DMS153 (cell line): ENCODE results near the gene SCD.

Source experiments
- DNase-seq: peaks from one replicate; lab custom pipeline; 2025; lab: John Stamatoyannopoulos, UW

SCD gene

DNA sequence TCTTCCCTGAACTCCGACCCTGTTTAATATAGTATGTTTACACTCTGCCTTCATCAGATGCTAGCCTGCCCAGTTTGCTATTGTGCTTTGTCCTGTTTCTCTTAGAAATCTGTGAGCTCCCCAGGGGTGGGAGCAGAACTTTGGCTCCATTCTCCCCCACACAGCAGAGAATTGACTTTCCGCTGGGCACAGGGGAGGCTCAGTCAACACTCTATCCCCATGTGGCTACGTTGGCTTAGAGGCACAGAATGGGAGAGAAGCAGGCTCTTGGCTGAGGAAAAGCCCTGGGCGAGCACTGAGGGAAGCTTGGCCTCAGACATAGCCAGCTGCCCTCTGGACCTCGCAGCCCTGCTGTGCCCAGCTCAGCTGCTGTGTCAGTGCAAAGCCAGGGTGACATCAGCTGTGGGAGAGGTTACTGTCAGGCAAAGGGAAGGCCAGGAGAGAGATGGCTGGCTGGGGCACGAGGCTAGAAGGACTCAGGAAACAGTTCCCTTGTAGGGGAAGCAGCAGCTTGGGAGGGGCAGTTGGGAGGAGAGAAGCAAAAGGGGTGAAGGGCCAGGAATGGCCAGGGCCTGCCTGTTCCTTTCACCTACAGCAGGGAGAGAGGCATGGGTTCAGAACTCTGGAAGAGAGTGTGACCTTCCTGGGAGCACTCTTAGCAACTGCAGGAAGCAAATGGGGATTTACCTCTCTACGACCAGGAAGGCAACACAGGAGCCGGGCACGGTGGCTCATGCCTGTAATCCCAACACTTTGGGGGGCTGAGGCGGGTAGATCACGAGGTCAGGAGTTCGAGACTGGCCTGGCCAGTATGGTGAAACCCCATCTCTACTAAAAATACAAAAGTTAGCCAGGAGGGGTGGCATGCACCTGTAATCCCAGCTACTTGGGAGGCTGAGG, 5.8 kb upstream of the SCD start:
- no peak for DNase-seq

DNA sequence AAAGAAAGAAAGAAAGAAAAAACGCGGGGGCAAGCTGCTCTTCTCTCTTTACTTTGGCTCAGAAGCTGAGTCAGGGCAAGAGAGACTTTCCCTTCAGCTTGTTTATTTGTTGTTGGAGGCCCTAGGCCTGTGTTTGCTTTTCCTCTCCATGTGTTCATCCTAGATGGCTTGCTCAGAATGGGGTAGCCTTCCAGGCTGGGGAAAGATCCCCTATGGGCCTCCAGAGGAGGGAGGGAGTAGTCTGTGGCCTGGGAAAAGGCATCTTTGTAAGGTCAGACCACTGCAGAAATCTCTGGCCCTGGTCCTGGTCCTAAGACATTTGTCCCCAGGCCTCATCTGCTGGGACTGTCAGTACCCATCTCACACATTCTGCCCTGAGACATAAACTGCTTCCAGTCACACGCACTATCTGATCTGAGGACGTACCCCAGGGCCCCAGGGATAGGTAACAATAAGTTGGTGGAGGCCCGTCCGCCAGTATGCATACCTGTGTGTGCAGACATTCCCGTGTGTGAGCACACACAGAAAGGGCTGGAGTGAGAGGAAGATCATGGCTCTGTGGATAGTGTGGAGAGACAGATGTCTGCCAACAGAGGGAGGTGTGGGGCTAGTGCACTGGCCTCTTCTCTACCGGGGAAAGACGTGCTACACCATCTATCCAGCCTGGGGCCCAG, 4.9 kb upstream of the SCD start:
- peak; percentile 49 for DNase-seq

DNA sequence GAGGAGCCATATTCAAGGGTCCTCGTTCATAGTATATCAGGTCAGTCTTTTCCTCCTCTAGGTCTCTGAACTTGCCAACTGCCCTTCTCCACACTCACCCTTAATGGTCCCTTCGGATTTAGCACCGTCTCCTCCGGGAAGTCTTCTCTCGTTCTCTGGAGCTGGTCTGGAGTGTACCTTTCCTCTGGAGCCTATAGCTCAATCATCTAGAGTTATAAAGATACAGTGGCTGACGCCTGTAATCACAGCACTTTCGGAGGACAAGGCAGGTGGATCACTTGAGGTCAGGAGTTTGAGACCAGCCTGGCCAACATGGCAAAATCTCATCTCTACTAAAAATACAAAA, 4.4 kb upstream of the SCD start:
- no peak for DNase-seq

DNA sequence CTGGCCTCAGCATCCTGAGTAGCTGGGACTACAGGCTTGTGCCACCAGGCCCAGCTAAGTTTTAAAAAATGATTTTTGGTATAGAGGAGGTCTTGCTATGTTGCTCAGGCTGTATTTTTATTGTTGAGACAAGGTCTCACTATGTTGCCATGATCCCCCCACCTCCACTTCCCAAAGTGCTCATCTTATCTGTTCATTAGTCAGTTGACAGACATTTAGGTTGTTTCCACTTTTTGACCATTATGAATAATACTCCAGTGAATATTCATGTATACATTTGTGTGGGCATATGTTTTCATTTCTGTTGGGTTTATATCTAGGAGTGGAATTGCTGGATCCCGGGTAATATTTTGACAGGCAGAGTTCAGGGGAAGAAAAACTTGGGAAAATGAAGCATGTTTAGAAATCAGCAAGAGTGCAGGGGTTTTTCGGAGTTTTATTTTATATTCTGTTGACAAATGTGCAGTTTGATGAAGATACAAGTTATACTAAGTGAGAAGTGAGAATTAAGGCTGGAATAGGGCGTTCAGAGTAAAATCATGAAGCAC, 2.7 kb upstream of the SCD start:
- DNase-seq: no peak

DNA sequence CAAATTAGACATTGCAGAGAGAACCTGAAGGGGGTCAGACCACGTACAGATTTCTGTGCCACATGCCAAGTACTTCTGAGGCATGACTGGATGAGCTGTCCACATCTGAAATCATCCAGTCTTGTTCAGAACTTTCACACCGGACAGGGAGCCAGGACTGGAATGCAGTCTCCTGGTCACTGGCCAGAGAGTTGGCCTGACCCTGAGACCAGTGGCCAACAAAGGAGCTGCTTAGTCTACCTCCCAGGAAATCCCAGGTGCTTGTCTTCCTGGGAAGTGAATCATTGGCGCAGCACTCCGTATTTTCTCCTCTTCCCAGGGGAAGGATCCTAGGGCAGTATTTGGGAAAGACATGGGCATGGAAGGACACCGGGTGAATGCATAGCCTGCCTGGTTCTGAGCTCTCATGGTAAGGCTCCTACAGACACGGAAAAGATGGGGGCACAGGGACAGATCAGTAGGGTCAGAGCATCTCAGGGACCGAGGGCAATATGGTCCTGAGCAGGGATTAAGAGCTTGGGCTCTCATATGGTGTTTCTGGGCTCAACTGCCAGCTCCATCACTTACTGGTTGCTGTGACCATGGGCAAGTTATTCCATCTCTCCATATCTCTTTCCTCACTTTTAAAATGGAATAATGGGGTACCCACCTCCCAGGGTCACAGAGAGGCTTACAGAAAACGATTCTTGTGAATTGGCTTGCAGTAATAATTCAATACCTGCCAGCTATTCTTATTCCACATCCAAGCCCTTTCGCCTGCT, 1.3 kb upstream of the SCD start:
- no peak for DNase-seq

DNA sequence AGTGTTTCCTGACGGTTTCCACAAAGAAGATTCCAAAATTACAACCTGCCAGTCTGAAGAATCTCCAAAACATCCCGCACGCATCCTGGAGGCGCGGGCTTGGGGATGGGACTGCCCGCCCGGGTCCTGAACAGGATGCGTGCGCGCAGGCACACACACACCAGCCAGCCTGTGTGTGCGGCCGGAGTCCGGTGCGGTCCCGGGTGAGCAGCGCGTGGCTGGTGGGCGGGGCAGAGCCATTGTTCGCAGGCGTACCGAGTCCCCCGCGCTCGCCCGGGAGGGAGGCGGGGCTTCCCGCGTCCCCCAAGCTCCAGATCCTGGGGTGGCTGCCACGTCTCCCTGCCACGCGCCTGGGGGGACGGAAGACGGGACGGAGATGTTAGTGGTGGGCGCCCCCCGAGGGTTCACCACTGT, 675 bp upstream of the SCD start:
- DNase-seq: peak; percentile 34

DNA sequence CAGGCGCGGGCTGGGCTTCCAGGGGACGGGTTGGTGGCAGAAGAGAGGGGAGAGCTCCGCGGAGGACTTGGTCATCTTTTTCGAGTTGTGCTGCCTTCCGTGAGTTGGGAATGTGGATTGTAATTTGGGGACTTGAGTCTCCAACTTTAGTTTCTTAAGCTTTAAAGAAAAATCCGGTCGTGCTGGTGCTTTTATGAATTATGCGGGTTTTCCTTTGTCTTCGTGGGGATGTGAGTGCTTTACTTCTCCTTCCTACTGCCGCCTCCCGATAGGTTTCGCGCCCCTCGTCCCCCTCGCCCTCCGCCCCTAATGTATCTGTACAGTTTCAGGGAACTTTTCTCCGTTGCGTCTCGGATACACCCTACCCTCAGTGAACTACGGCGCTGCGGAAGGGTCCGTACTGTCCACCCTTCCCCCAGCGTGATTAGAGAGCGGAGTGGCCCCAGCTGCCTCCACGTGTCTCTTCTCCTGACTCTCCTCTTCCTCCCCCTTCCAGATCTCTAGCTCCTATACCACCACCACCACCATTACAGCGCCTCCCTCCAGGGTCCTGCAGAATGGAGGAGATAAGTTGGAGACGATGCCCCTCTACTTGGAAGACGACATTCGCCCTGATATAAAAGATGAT, 649 bp downstream of the SCD start:
- no peak for DNase-seq

DNA sequence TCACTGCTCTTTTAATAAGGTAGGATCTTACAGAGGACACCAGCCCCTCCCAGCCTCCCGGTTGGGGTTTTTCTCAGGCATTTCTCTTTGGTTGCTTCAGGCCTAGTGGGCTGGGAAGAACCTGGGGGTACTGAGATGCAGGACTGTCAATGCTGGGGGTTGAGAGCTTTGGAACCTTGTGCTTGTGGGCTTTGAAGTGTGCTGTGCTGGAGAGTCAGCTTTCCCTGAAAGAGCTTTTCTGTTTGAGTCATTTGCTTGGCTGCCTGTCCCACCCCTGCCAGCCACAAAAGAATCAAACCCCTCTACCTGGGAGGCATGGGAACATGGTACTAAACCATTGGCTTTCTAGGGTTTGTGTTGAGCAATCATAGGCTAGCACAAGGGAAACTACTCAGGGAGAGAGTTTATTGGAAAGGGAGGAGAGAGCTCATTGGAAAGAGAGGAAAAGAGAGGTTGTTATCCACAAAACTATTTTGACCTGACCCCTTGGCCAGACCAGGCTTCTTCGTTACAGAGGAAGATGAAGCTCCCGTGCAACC, 1.4 kb downstream of the SCD start:
- DNase-seq: no peak

DNA sequence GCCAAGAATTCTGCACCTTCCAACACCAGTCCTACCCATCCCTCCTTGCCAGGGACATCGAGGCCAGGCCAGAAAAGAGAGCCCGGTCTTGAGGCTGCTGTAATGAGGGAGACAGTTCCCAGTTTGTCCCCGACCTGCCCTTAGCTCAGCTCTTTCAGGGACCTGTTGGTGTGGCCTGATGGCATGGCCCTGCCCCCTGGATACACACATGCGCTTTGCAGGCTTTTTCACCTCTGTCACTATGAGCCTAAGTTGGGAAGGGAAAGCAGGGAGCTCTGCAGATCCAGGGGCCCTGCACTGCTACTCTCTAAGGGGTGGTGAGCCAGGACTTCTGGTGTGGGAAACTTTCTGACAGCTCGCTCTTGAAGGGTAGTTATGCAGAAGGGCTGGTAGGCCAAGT, 2.1 kb downstream of the SCD start:
- no peak for DNase-seq

DNA sequence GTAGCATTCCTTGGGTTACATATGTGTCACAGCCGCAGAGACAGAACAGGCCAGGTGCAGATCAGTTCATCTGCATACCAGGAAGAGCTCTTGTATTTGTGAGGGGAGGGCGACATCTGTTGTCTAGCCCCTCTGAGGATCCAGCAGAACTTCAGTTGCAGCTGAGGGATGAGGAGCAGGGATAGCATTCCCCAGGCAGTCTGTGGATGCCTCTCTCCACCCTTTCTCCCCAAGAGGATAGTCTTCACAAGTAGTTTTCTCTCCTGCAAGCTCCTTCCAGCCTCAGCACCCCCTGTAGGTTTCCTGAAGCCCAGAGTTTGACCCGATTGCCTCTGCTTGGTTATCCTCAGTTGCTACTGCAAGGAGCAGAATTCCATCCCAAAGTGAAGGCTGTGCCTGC, 2.6 kb downstream of the SCD start:
- no peak for DNase-seq

DNA sequence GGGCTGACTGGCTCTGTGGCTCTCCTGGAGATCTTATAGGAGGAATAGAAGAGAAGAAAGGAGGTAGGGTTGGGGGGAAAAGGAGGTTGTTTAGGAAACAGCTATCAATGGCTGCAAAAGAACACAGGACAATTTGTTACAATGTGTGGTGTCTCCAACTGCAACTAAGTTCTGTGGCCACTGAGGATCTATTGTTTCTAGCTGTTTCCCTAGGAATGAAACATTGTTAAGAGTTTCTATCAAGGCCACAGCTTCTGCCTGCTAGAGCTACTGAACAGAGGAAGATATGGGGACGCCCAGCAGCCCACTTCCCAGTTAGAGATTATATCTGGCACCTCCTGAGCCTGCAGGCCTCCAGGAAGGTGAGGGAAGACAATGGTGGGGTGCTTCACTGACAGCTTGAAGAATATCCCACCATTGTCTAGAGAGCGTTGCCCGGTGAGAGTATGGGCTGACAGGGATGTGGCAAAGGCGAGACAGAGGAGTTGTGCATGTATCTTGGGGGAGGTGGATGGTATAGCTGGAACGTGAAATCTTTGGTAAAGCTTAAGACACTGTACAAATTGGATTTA, 4.0 kb downstream of the SCD start:
- DNase-seq: no peak

DNA sequence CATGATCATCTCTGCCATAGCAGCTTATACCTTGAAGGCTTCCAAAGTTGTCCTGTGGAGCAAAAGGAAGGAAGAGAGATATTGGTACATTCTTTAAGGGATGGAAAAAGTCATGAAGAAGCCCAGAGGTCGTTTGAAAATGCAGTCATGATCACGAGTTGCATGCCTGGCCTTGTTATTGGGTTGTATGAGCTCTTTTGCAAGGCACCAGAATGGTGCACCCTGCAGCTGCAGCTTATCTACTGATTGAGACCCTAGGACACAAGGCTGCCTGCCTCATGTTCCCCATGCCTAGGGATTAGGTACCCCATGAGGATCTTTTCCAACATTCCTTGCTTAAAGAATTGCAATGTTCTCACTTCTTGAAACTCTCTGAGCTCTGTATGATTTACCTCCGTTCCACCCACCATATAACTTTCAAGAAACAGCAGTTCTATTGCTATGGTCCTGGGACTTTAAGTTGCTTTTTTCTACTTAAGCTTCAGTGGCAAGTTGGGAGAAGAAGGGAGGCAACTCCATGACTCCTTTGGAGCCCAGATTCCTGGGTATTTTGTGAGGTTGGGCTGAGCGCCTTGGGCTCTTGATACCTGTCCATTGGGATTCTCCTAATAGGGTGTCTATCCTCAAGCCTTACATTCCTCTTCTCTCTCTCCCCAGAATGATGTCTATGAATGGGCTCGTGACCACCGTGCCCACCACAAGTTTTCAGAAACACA, 6.9 kb downstream of the SCD start:
- DNase-seq: no peak

DNA sequence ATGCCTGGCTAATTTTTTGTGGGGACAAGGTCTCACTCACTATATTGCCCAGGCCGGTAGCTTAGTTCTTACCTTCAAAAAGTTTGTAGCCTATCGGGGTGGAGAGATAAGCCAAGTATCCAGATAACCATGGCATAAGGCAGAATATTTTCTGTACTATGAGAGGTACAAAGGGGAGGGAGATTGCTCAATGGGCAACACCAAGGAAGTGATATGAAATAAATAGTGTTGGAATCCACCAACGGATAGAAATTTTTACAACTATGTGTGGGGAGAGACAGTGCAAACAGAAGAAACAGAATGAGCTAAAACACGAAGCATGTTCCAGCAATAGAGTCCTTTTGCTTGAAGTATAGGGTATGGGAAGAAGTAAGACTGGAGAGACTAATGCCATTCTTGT, 8.1 kb downstream of the SCD start:
- no peak for DNase-seq

DNA sequence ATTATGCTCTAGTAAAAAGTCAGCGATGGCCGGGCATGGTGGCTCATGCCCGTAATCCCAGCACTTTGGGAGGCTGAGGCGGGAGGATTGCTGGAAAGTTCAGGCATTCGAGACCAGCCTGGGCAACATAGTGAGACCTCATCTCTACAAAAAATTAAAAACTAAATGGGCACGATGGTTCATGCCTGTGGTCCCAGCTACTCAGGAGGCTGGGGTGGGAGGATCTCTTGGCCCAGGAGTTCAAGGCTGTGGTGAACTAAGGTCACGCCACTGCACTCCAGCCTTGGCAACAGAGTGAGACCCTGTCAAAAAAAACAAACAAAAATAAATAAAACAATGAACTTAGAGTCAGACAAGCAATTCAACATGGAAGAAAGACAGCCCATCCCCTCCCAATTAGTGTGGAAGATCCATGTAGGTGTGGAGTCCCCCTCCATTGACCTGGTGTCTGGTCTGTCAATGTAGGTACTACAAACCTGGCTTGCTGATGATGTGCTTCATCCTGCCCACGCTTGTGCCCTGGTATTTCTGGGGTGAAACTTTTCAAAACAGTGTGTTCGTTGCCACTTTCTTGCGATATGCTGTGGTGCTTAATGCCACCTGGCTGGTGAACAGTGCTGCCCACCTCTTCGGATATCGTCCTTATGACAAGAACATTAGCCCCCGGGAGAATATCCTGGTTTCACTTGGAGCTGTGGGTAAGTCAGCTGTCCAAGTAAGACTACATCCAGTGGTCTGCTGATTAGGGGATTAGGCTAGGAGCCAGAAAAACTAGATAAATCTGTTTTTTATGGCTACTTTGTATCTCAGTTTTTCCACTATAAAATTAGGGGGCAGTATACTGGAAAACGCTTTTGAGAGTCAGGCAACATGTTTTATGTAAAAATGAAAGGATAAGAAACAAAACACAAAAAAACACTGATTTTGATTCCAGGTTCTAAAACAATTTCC, 9.3 kb downstream of the SCD start:
- no peak for DNase-seq

DNA sequence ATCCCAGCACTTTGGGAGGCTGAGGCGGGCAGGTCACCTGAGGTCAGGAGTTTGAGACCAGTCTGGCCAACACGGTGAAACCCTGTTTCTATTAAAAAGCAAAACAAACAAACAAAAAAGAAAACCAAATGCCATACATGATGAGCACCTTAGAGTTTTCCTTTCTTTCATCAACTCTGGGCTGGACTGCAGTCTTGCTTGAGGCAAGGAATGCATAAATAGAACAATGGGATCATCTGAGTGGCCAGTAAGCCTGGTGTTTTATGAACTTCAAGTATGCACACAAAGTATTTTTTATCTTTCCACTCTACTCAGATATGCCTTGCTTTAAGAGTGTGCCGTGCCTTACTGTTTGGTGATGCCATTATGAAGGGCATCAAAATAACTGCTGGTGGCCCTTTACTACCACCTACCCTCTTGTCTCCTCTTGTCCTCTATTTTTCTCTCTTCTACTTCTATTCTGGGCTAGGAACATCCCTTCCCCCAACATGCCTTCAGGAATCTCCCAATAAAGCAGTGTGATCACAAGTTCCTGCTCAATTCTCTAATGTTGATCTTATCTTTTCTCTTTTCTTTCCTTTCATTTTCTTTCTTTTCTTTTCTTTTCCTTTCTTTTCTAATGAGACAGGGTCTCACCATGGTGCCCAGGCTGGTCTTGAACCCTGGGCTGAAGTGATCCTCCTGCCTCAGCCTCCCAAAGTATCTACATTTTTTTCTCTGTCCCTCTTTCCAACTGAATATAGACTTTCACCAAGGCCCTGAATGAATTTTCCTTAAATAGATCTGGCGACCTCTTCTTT, 10.2 kb downstream of the SCD start:
- no peak for DNase-seq

DNA sequence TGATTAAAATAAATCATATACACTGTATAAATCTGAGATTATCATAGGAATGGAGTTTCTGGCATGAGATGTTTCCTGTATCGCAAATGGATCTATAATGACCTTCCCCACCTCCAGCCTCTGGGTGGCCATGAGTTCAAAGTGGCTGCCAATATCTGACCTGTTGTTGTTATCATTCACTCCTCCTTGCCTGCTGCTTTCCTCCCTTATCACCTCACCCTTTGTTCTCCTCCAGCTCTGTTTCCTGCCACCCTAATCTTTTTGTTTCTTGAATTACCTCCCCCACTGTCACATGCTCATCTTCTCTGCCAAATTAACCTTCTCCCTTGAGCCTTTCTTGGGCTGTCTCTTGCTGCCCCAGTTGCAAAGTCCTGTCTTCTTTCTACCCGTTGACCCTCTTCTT, 12.0 kb downstream of the SCD start:
- no peak for DNase-seq

DNA sequence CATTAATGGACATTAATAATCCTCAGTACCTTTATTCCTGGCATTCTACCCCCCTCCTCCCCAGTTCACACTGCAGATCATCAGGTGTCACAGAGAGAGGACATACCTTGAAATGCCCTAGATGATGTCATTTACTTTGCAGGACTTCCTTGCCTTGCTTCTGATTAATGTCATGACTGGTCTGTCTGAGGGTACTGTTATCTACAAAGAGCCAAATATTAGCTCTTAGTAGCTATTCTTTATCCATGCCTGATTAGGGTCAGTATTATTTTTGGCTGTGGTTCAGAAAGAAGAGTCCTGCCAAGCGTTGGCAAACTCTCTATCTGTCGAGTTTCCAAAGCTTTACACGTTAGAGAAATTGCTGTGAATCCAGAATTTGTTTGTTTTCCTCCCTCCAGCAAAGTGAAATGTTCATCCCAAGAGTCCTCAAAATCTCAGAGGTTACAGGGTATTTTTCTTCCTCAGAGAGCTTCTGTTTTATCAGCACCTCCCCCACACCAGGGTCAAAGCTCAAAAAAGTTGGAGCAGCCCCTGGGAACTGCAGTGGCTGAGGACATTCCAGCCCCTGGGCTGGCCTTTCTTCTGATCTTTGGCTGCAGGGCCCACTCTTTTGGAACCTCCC, 12.6 kb downstream of the SCD start:
- DNase-seq: no peak

DNA sequence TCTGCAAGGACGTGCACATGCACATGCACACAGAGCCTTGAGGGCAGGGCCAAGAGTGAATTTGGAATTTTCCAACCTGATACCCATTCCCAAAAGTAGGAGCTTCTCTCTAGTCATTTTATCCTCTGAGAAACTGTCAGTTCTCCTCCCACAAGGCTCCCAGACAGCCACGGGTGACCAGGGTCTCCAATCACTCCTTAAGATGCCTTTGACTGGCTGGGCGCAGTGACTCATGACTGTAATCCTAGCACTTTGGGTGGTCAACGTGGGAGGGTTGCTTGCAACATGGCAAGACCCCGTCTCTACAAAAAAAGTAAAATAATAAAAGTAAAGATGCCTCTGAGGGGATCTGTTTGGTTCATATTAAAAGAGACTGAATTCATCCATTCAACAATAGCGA, 13.2 kb downstream of the SCD start:
- DNase-seq: no peak
